Measurements from ENCODE around the gene MXD1. TPM values are rescaled to one million over a fixed set of nuclear protein-coding genes. Genes with fewer than 3 reads are reported as not detected.
"Not testable (repeated sequence)": the region's sequence is repeated elsewhere in the genome, so short reads cannot be mapped to it uniquely, and the experiment has no call there.

The MXD1 gene, protein sequence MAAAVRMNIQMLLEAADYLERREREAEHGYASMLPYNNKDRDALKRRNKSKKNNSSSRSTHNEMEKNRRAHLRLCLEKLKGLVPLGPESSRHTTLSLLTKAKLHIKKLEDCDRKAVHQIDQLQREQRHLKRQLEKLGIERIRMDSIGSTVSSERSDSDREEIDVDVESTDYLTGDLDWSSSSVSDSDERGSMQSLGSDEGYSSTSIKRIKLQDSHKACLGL
- total RNA-seq: 3.6 and 3.9 TPM in 2 replicates
- 2.2 TPM for polyA plus RNA-seq (2012)

DNA sequence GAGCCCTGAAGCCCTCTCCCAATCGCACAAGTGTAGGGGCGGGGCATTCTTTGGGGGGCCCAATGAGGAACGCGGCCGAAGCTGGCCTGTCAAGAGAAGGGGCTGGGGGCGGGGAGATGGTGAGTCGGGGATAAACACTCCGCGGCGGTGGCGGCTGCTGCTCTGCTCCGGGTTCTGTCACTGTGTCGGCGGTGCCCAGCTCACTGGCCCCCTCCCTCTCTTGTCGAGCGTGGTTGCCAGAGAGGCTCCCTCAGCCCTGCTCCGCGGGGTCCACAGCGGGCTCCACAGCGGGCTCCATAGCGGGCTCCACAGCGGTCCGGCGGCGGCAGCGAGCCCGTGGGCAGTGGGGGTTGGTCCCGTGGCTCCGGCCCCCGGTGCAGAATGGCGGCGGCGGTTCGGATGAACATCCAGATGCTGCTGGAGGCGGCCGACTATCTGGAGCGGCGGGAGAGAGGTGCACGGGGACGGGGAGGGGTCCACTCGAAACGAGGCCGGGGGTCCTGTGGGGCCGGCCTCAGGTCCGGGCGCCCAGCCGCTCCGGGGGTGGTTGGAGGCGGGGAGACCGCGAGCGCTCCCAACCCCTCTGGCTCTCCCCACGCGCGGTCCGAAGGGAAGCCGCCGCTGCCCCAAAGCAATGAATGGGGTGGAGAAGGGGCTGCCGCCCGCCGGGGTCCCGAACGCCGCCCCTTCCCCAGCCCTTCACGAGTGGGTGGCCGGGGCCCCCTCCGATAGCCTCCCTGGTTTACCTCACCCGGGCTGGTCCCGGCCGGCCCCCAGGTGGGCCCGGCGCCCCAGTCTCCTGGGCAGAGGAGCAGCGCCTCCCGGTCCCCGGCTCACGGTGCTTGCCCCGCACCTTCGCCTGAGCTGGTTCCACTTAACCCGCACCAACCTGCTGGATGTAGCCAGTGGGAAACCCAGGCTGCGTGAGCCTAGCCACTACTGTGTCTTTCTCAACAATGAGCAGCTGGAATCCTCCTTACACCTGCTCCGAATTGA lies at the start of gene MXD1:
MXD1 (plus strand) TSS at position 160 of the 996 bp plus-strand sequence; CDS start at position 382, 222 bp downstream.
- no peak for DNase-seq (ENCODE audit: low read depth)

DNA sequence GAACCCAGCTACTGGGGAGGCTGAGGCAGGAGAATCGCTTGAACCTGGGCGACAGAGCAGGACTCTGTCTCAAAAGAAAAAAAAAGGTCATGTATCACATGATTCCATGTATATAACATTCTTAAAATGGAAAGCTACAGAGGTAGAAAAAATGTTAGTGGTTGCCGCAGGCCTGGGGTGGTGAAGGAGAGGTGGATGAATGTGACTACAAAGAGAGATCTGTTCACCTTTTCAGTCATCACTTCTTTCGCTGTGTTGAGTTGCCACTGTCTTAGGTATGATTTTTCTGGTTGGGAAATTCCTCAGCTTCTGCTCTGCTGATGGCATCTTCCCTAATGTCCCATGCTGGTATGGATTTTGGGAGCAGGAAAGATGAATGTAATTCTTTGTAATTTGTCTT lies 26.5 kb upstream of the MXD1 start:
- no peak for DNase-seq (ENCODE audit: low read depth)

DNA sequence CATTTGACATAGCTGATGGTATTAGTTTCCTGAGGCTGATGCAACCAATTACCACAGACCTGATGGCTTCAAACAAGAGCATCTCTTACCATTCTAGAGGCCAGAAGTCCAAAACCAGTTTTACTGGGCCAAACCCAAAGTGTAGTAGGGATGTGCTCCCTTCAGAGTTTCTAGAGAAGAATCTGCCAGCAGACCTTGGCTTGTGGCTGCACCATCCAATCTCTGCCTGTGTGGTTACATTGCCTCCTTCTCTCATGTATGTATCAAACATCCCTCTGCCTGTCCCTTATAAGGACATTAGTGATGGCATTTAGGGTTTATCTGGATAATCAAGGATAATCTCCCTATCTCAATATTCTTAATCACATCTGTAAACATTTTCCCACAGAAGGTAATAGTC lies 25.6 kb upstream of the MXD1 start:
- DNase-seq (ENCODE audit: low read depth): no peak

DNA sequence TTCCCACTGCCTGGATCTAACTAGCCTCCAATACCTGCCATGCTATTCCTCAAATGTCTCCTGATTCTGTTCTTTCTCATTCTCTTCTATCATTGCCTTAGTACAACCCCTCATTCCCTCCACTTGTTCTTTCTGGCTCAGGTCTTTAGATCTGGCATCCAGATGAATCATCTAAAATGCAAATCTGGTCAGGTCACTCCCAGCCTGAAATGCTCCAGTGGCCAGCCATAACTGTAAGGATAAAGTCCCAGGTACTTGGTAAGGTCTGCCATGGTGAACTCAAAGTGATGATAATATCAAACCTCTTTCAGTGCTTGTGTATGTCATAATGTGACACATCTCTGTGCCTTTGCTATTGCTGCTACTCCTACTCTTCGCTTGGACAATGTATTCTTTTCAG lies 24.0 kb upstream of the MXD1 start:
- DNase-seq (ENCODE audit: low read depth): no peak

DNA sequence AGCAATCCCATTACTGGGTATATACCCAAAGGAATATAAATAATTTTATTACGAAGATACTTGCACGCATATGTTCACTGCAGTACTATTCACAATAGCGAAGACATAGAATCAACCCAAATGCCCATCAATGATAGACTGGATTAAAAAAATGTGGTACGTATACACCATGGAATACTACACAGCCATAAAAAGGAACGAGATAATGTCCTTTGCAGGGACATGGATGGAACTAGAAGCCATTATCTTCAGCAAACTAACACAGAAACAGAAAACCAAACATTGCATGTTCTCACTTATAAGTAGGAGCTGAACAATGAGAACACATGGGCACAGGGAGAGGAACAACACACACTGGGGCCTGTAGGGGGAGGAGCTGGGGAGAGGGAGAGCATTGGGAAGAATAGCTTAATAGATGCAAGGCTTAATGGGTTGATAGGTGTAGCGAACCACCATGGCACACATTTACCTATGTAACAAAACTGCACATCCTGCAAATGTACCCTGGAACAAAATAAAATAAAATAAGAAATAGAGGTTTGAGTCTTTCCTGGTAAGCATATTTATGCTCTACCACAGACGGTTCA lies 22.0 kb upstream of the MXD1 start:
- DNase-seq (ENCODE audit: low read depth): peak; percentile 6

DNA sequence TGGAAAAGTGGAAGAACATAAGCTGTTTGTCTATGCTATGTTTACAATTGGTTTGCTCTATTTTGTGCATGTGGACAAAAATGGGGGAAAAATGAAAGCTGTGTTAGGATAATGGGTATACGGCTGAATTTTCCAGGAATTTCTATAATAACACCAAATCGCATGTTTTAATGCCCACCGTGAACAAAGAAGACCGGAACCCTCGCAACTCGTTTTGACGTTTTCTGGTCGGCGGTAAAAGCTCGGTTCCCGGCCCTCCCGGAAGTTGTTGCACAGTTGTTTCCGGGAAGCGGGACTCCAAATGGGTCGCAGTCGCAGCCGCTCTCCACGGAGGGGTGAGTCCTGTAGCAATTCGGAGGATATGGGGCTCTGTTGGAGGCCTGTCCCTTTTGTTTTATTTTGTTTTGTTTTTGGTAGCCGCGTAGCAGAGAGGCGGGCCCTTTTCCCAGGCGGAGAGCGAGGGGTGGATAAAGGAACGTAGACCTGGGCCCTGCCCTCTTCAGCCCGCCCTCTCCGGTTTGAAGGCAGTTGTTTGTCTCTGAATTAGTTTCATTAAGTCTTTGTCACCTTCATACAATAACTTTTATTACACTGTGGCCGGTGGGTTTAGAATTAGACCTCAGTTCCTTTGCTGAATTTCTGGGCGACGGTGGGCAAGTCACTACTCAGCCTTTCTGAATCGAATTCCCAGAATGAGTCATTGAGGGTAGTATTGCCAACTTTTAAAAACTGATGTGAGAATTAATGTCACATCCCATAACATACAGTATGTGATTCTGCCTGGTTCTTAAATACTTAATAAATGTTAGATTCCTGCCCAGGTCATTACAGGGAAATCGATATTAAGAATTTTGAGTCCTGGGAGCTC lies 21.0 kb upstream of the MXD1 start, which contains the start of gene SNRNP27:
SNRNP27 (plus strand) TSS at position 273 of the 868 bp plus-strand sequence; CDS start at position 302, 29 bp downstream.
- peak; percentile 89 for DNase-seq (ENCODE audit: low read depth)

DNA sequence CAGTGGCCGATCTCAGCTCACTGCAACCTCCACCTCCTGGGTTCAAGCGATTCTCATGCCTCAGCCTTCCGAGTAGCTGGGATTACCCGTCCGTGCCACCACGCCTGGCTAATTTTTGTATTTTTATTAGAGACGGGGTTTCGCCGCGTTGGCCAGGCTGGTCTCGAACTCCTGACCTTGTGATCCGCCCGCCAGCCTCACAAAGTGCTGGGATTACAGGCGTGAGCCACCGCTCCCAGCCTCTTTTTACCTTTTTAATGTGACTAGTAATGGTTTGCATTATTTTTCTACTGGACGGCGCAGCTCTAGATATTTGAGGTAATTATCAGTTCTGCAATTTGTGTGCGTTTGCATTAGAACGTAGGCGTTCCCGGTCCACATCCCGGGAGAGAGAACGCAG lies 20.2 kb upstream of the MXD1 start:
- DNase-seq (ENCODE audit: low read depth): not testable (repeated sequence)

DNA sequence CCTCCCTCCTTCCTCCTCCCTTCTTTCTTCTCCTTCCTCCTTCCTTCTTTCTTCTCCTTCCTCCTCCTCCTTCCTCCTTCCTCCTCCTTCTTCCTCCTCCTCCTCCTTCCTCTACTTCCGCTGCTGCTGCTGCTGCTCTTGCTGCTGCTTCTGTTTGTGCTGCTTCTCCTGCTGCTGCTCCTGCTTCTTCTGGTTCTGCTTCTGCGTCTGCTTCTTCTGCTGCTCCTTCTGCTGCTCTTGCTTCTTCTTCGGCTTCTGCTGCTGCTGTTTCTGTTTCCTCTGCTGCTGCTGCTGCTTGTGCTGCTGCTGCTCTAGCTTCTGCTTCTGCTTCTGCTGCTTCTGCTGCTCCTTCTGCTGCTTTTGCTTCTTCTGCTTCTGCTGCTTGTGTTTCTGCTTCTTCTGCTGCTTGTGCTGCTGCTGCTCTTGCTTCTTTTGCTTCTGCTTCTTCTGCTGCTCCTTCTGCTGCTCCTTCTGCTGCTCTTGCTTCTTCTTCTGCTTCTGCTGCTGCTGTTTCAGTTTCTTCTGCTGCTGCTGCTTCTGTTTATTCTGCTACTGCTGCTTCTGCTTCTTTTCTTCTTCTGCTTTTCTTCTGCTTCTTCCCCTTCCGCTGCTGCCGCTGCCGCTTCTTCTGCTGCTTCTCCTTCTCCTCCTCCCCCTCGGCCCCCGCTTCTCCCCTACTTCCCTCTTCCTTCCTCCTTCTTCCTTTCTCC lies 12.5 kb upstream of the MXD1 start:
- no peak for DNase-seq (ENCODE audit: low read depth)

DNA sequence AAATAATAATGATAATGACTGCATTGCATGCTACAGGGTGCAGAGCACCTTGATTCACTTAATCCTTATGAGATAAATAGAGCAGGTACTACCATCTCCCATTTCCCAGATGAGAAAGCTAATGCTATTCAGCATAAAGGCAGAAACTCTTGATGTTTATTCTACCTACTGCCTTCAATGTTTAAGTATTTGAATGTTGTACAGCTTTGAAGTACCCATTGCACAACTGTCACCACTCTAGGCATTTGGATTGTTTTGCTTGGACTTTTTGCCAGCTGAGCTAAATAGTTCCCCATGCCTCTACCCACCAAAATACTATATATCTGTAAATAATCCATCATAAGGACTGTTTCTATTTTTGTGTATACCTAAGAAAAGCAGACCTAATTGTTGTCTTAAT lies 7.7 kb upstream of the MXD1 start:
- DNase-seq (ENCODE audit: low read depth): no peak

DNA sequence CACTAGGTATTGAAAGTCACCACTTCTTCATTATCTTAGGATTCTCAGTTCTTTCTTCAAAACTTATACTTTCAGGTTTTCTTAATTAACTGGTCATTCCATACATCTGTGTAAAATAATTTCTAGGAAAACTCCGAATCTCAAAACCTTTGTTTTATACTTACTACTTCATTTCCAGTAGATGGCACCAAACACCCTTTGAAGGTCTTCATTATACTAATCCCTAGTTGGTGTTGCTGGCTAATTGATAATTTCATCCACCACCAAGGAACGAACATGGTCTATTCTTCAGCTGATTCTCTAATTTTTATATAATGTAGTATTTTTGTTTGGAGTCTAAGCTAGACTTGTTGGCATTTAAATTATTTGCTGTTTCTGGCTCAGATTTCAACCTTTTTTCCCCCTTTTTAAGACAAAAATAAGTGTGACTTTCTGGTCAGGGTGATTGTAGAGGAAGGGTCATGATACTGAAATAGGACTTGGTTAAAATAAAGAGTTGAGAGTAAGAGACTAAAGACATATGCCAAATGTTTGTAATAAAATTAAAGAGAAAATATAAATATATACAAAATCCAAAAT lies 2.8 kb upstream of the MXD1 start:
- peak; percentile 61 for DNase-seq (ENCODE audit: low read depth)

DNA sequence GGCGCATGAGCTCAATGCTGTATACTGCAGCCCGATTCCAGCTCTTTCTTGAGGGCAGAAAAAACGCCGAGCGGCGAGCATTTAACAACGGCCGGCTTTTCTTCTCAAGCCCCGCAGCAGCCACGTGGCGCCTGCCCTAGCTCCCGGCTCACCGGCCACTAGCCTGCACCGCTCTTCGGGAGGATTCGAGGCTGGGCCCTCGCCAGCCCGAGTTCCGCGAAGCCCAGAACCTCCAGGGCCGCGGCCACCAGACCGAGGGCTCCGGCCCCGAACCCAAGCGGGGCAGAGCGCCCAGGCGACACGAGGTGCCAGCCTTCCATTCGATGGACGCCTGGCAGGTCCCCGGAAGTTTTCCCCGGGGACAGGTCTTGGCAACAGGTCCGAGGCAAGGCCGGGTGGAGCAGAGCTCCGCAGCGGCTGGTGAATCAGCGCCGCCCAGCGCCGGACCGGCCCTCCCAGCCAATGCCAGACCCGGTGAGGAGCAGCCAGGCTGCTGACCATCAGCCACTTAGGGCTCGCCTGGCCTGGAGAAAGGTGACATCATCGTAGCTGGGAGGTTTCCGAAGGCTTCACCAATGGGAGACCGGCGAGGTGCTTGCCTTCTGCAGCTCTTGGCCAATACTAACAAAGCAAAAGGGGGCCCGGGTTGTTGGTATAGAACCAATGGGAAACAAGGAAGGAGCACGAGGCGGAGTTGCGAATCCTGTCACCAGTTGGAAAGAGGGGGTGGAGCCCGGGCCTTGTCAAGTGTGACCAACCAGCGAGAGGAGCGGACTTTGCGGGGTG lies 552 bp upstream of the MXD1 start:
- DNase-seq (ENCODE audit: low read depth): peak; percentile 100

DNA sequence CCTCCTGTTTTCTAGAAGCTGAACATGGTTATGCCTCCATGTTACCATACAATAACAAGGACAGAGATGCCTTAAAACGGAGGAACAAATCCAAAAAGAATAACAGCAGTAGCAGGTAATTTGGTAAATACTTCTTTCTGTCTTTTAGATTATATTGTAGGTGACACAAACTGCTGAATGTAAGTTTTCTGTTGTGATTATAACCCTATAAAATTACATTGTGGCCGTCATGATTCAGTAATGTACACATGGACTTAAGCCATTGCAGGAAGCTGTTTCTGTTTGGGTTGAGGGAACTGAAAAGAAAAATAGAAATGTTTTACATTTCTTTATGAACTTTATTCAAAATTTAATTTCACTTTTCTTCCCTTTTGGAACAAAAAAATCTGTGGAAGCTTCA lies 1.2 kb downstream of the MXD1 start:
- DNase-seq (ENCODE audit: low read depth): no peak

DNA sequence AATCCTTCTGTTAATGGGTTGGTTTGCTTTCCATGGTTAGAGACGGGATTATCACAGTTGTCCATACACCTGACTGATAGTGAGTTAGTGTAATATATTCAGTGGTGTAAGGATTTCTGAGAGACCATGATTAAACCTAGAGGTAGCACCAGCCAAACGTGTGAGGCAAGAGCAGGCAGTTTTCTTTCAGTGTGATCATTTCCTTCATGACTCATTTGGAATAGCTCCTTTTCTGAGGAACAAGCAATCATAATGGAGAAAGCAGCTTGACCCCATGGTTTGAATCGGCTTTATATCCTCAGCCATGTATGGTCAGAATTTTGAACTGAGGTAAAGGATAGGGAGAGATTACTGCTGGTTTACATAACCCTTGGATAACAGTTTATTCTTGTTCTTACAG lies 2.9 kb downstream of the MXD1 start:
- peak; percentile 12 for DNase-seq (ENCODE audit: low read depth)

DNA sequence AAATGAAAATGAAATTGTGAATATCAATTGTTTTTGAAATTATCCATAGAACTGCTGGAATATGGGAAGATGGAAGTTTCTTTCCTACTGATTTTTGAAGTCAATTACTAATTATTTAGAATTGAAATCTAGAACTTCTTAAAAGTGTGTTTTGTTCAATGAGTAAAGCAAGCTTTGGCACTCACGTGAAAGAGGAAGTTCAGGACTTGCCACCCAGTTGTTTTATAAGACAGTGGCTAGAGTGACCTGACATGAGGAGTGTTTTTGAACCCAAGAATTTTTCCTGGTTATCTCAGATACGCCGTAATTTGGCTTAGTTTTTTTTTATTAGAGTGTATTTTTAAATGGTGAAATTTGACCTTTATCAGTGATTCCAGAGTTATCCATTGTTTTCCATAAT lies 3.5 kb downstream of the MXD1 start:
- DNase-seq (ENCODE audit: low read depth): no peak

DNA sequence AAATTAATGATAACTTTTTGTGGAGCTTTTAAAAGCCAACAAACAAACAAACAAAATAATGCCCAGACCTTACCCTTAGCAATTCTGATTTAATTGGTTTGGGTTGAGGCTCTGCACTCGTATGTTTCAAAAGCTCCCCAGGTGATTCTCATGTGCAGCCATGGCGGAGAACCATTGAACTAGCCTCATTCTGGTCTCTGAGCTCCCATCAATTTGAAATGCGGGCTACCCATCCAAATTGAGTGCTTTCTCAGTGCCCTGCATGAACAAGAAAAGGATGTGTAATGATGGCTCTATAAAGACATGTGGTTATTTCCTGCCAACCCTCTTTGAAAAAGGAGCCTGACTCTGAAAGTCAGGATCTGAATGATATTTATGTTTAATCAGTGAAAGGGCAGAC lies 8.2 kb downstream of the MXD1 start:
- no peak for DNase-seq (ENCODE audit: low read depth)

DNA sequence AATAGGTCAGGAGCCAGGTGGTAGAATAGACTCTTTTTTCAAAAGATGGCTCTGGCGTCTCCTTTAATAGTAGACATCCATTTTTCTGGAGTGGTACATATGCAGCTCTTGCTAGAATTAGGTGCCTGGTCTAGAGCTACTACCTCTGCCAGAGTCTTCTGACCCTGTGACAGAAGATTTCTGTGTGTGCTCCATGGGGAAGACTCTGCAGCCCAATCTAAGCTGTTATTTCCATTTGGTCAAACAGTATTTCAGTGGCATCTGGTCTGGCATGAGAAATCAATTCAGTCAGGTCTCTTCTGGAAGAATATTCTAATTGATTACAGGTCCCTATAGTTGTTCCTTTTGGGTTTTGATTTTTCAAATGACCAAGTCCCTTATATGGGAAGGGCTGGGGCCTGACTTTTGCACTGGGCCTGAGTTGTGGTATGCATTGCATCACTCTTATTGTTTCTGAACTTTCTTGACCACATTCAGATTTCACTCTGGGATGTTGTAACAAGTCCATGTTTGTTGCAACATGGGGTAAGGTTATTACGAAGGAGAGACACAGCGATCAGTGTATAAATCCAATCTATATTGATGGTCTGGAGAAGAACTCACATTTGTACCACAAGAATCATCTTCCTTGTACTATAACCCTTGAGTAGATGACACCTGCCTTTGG lies 12.1 kb downstream of the MXD1 start:
- no peak for DNase-seq (ENCODE audit: low read depth)

DNA sequence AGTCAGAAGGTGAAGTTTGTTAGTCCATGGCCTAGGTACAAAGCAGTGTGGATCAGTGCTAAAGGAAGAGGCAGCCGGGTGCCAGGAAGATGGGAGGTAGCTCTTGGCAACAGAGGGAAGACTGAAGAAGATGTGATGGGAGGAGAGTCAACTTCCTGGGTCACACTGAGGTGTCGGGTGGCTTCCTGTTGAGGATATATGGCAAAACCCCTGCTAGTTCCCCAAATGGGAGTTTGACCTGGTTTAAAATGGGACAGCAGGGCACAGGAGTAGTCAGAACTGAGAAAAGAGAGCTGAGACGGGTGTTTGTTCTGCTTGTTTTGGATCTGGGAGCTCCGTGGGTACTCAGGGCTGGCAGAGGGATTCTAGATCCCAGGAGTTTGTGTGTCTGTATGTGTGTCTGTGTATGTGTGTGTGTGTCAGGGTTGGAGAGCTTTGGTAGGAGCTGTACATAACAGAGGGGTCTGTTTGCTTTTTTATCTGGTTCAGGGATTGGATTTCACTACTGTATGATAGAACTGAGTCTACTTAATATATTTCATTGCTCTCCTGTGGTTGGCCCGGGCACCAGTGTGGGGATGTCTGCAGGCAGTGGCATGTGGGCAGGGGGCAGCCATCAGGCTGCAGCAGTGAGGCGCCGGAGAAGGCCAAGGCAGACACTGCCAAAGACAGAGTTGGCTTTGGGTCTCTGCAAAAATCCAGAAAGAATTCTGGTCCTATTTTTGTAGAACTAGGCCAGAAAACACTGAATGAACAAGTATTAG lies 17.1 kb downstream of the MXD1 start:
- no peak for DNase-seq (ENCODE audit: low read depth)

DNA sequence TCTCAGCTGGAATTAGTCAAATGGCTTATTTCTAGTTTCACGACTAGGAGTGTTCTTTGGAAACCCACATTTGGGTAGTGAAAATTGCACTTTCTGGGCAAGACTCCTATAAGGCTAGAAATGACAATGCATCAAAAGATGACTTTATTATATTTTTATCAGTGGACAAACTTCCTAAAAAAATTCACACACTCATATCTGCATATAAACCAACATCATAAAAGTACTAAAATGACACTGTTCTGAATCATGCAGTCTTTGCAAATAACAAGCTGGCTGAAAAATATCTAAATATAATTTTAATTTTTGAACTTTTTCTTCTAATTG lies 17.6 kb downstream of the MXD1 start:
- no peak for DNase-seq (ENCODE audit: low read depth)
